SIG-M5 treated with dmso at 0.1 percent for 504 hours (cell line): ENCODE measurements around the gene RNF4.
"Not testable (repeated sequence)": the region's sequence is repeated elsewhere in the genome, so short reads cannot be mapped to it uniquely, and the experiment has no call there.

Experiments
- DNase-seq: peaks from one replicate; lab custom pipeline; 2025; ENCODE audit not compliant: unreplicated experiment; lab: John Stamatoyannopoulos, UW

Gene RNF4

DNA sequence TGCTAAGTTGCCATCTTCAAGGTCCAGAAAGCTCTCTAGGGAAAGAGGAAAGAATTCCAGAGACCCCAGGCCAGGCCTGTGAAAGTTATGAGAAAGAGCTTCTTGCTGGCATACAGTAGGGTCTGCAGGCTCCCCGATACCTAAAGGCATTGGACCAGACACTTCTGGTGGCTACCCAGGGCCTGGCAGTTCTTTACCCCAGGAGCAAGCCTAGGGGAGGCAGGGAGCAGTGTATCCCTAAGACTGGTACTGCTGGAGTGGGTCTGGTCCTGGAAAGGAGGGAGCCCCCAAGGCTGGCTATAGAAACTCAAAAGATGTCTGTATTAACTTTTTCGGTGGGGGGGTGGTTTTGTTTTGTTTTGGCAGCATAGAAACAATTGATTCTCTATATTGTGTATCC is 47.7 kb downstream of the RNF4 start:
- DNase-seq, result no peak

DNA sequence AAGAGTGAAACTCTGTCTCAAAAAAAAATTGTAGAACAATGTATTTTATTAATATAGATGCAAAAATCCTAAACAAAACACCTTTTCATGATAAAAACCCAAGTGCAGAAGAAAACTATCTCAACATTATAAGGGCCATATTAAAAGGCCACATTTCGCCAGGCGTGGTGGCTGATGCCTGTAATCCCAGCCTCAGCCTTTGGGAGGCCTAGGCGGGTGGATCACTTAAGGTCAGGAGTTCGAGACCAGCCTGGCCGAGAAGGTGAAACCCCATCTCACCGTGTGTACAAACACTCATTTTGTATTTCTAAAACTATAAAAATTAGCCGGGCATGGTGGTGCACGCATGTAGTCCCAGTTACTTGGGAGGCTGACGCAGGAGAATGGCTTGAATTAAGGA is 57.7 kb downstream of the RNF4 start:
- no peak for DNase-seq

DNA sequence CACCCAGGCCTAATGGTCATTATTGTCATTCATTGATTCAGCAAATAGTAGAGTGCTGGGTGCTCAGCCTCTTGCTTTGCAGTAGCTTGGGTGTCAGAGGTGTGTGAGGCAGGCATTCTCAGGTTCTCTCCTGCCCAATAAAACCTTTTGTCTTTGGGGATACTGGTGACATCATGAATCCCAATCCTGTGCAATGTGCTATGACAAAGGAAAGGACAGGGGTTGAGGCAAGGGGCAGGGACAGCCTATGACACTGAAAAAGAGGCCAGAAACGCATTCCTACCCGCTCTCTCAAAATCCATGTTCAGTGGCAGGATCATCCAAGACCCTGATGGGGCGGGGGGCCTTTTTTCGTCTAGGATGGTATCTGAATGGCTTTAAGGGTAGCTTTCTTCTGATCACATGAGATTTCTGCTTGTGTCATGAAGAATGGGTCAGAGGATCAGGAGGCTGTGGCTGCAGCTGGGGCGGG is 66.0 kb downstream of the RNF4 start:
- no peak for DNase-seq

DNA sequence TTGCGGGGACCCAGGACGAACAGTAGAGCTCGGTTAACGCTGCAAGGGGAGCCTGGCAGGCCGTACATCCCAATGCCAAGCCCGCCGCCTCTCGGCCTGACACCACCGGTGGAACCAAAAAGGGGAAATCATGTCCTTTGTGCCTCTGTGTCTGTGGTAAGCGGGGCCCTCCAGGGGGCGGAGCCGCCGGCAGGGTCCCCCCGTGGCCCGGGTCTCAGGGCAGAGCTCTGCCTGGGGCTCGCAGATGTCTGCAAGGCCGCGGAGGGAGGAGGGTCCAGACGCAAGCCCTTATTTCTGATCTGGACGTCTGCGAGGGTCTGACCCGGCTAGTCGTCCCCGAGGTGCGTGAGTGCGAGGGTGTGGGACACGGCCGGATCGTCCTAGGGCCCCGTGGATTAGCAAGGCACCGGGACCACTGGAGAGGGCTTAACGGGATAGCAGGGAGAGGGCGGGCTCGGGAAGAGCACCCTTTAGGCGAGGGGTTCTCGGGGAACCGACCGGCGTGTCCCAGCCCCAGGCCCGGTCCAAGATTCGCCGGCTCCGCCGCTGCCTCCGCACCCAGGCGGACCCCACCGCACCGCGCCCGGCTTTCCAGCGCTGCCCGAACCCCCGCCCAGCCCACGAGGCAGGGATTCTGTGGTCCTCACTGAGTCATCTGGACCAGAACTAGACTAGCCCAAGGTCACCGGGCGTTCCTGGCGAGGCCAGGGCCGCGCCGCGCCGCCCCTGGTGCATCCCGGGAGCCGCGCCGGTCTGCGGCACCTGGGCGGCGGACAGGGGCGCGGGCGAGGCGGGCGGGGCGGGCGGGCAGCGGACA is 66.7 kb downstream of the RNF4 start:
- DNase-seq, result peak; percentile 73

DNA sequence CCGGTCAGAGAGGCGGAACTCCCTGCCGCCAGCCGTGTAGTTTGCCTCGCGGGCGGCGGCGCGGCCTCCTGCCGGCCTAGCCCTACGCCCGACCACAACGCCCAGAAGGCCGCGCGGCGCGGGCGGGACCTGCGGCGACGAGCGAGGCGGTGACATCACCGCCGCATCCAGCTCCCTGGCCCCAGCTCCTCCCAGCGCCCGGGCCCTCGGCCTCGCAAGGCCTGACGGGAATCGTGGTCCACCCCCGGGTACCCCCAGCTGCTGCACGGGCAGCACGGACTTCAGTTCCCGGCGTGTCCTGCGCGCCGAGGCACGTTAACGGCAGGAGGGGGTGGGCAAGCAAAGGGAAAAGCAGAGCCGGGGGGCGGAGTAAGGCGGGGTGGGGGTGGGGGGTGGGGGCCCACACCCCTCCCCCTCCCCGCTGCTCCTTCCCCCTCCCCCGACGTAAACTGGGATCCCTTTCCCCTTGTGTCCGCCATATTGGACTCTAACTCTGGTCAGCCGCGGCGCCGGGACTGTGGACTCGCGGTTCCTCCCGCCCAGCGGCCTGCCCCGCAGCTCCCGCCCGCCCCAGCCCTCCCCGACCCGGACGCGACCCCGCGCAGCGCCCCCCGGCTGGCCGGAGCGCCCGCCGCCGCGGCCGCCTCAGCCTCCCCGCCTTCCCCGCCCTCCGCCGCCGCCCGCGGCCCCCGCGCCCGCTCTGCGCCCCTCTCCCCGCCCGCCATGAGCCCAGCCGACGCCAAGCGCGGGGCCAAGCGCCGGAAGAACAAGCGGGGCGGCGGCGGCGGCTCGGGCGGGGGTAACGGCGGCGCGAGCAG is 67.5 kb downstream of the RNF4 start, which contains the start of gene FAM193A:
Gene FAM193A (plus strand): TSS at position 455 of the 818 bp plus-strand sequence. CDS start 269 bp downstream, at position 724.
- peak; percentile 91 for DNase-seq

DNA sequence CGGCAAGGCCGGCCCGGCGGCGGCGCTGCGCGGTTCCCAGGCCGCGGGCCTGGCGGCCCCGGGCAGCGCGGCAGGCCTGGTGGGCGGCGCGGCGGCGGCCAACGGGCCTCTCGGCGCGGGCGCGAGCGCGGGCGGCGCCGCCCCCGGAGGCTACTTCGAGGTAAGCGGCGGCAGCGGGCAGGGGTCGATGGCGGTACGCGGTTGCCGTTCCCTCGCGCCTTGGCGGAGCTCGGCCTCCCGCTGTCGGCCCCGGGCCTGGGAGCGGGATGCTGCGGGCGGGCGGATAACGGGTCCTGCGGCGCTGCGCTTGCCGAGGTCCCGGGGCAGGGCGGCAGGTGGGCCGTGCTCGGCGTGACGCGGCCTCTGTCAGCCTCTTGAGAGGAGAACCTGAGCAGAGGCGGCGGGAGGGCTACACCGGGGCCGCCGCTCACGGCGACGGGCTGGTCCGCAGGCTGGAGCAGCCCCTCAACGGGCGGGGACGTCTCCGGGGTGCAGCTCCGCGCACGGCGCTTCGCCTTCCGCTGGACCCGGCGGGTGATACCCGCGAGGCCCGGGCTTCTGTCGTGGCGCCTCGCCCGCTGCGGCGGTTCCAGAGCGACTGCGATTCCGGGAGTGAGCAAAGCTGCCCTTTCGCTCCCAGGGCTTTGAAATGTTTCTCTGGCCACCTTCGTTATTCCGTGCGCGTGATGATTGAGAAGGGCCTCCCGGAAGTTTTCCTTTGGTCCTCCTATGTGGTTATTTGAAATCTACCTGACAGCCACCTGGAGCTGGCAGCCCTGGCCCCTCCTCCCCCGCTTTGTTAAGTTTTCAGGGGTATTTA is 68.3 kb downstream of the RNF4 start:
- no peak for DNase-seq

DNA sequence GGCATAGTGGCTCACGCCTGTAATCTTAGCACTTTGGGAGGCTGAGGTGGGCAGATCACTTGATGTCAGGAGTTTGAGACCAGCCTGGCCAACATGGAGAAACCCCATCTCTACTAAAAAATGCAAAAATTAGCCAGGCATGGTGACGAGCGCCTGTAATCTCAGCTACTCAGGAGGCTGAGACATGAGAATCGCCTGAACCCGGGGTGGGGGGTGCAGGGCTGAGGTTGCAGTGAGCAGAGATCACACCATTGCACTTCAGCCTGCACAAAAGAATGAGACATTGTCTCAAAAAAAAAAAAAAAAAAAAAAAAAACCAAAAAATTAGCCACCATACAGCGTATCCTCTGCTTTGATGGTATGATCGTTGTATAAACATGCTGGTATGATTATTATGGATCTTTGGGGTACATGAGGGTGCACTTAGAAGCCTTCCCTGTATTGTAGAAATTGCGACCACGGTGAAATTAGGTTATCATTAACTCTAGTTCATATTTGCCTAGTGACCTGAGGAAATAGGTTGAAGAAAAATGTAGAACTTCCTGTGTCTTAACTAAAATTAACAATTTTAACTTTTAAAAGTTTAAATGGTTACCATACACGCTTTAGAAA is 74.8 kb downstream of the RNF4 start:
- DNase-seq, result not testable (repeated sequence)

DNA sequence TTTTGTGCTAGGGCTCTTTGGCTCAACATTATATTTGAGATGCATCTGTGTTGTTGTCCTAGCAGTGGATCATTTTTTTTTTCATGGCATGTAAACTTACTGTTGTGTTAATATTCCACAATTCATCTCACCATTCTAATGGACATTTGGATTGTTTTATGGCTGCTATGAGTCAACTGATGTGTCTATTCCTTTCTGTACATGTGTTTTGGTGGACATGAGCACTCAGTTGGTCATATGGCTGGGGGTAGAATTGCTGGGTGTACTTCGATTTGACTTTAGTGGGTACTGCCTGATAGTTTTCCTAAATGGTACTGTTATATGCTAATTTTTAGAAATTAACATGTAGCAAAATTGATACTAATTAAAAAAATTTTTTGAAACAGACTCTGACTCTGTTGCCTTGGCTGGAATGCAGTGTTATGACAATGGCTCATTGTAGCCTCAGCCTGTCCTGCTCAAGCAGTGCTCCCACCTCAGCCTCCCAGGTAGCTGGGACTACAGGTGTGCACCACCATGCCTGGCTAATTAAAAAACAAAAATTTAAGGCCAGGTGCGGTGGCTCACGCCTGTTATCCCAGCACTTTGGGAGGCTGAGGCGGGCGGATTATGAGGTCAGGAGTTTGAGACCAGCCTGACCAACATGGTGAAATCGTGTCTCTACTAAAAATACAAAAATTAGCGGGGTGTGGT is 76.6 kb downstream of the RNF4 start:
- no peak for DNase-seq

DNA sequence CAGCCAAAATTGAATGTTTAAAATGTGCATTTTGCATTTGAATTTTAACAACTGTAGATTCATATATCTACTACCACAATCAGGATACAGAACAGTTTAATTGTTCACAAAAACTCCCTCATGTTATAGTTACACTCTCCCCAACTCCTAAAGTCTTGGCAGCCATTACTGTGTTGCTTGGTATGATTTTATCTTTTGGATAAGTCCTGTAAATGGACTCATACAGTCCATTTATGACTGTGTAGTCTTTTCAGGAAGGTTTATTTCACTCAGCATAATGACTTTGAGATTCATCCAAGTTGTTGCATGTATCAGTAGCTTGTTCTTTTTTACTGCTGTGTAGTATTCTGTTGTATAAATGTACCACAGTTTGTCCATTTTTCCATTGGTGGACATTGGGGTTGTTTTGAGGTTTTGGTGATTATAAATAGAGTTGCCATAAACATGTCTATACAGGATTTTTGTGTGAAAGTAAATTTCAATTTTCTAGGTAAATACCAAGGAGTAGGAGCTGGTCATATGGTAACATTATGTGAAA is 77.4 kb downstream of the RNF4 start:
- no peak for DNase-seq

DNA sequence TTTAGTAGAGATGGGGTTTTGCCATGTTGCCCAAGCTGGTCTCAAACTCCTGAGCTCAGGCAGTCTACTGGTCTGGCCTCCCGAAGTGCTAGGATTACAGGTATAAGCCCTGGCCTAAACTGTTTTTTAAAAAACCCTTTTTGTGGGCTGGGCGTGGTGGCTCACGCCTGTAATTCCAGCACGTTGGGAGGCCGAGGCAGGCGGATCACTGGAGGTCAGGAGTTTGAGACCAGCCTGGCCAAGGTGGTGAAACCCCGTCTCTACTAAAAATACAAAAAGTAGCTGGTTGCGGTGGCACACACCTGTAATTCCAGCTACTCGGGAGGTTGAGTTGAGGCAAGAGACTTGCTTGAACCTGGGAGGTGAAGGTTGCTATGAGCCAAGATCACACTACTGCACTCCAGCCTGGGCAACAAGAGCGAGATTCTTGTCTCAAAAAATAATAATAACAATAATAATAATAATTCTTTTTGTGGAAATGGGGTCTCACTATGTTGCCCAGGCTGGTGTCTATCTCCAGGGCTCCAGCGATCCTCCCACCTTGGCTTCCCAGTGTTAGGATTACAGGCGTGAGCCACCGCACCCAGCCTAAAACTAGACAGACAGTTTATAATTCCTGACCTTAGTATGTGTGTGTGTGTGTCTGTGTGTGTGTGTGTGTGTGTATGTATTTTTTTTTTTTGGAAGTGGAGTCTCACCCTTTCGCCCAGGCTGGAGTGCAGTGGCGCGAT is 78.2 kb downstream of the RNF4 start:
- not testable (repeated sequence) for DNase-seq

DNA sequence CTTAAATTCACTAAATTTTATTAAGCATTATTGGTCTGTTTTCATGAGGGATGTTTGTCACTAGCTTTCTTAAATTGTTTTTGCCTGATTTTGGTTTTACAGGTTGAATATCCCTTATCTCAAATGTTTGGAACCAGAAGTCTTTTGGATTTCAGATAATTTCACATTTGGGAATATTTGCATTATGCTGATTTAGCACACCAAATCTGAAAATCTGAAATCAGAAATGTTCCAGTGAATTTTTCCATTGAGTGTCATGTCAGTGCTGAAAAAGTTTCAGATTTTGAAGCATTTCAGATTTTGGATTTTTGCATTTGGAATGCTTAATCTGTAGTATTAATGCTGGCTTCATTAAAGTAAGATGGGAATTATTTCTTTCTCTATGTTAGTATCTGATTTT is 82.2 kb downstream of the RNF4 start:
- DNase-seq, result no peak

DNA sequence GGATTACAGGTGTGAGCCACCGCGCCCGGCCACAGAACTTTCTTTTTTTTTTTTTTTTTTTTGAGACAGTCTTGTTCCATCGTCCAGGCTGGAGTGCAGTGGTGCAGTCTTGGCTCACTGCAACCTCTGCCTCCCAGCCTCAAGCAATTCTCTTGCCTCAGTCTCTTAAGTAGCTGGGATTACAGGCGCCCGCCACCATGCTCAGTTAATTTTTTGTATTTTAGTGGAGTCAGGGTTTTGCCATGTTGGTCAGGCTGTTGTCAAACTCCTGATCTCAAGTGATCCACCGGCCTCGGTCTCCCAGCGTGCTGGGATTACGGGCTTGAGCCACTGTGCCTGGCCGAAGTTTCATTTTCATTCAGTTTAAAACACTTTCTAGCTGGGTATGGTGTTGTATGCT is 83.9 kb downstream of the RNF4 start:
- no peak for DNase-seq

DNA sequence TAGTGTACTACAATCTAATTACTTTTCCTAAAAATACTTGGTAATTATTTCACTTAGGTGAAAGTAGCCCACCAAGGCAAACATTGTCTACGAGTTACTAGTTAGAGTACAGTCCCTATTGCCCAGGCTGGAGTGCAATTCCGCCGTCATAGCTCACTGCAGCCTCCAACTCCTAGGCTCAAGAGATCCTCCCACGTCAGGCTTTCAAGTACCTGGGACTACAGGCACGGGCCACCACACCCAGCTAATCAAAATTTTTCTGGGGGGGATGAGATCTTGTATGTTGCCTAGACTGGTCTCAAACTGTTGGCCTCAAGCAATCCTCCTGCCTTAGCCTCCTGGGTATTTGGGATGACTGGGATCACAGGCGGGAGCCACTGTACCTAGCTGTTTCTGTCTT is 89.4 kb downstream of the RNF4 start:
- no peak for DNase-seq

DNA sequence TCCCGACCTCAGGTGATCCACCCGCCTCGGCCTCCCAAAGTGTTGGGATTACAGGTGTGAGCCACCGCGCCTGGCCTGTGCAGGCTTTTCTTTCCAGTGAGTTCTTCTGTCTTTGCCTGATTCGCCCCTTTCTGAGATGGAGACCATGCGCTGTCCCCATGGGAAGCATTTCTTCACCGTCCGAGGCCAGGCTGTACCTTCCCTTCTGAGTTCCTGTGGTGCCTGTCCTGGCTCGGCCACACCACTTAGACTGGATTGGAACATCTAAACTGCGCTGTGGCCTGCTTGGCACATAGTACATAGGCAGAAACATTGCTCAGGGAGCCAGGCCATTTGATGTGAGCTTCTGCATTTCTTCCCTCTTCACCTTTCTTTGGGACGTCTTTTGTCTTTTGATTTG is 91.3 kb downstream of the RNF4 start:
- no peak for DNase-seq
